ENCODE measurements around the gene SYTL3.
"Not testable (repeated sequence)": the region's sequence is repeated elsewhere in the genome, so short reads cannot be mapped to it uniquely, and the experiment has no call there.

DNA sequence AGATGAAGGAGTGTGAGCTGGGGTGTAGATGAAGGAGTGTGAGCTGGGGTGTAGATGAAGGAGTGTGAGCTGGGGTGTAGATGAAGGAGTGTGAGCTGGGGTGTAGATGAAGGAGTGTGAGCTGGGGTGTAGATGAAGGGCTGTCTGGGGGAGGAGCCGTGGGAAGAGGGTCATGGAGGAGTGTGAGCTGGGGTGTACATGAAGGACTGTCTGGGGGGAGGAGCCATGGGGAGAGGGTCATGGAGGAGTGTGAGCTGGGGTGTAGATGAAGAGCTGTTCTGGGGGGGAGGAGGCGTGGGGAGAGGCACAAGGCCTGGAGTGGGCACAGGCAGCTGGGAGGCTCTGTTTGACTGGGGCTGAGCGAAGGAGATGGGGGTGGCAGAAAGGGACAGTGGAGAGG lies 51.4 kb downstream of the SYTL3 start:
- not testable (repeated sequence) for TF ChIP-seq TFE3 (CRISPR knock-in tag; IDR thresholded peaks at IDR 0.05); CEBPB (tag; IDR thresholded peaks at IDR 0.05); U2AF1 (optimal IDR thresholded peaks at IDR 0.05; ENCODE audit: low read depth, low read length); ILK (tag; IDR thresholded peaks at IDR 0.05; ENCODE audit: borderline replicate concordance, low read depth); DACH1 (IDR thresholded peaks at IDR 0.05; ENCODE audit: partially characterized antibody)

Measured in K562 (cell line).